Erythroblast (primary cell): ENCODE data around the gene PDZRN4.
"Not testable (repeated sequence)": the region's sequence is repeated elsewhere in the genome, so short reads cannot be mapped to it uniquely, and the experiment has no call there.

Experiments used
- DNase-seq, 2 experiments: peaks; one replicate each; lab custom pipeline; 2025; lab: John Stamatoyannopoulos, UW
- GATA1 ChIP-seq: IDR thresholded peaks from 2 replicates; pipeline ENCODE4 v1.6.1; 2011; ENCODE audit warnings: low read depth, mild to moderate bottlenecking, control low read depth, low read length, moderate library complexity
- POLR2A ChIP-seq: IDR thresholded peaks from 2 replicates; pipeline ENCODE4 v1.6.1; 2011; ENCODE audit warnings: mild to moderate bottlenecking, low read length

Gene PDZRN4

GRCh38 chr12:41188058-41188840 is at the start of gene PDZRN4:
PDZRN4 (plus strand) TSS chr12:41188320.
- TF ChIP-seq GATA1 (no peak), POLR2A (no peak)
- no peak for DNase-seq

- DNase-seq: no peak
- no peak for TF ChIP-seq POLR2A
- no peak for TF ChIP-seq GATA1
Measured at GRCh38 chr12:41140117-41140516, 48.0 kb upstream of the PDZRN4 start.

- DNase-seq: no peak
- no peak for TF ChIP-seq POLR2A
- TF ChIP-seq GATA1: no peak
Measured at GRCh38 chr12:41141104-41141503, 47.0 kb upstream of the PDZRN4 start.

- DNase-seq: no peak
- no peak for TF ChIP-seq GATA1
Measured at GRCh38 chr12:41142376-41142775, 45.7 kb upstream of the PDZRN4 start.

DNA sequence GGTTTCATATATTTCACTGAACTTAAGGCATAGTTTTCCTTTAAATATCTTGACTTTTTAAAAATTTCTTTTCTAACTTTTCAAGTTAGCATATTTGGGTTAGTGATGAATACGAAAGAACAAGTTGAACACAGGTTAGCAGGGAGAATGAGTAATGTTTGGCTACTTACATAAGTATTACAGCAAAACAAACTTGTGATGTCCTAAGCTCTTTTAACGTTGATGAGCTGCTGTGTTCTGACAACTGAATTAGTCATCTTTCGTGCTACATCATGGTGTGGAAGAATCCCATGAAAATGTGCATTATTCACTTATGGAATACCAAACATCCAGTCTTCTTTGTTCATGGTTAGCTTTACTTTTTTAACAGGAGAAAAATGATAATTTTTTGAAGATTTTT is 36.3 kb upstream of the PDZRN4 start:
- no peak for DNase-seq
- TF ChIP-seq POLR2A: no peak
- TF ChIP-seq GATA1: no peak

DNA sequence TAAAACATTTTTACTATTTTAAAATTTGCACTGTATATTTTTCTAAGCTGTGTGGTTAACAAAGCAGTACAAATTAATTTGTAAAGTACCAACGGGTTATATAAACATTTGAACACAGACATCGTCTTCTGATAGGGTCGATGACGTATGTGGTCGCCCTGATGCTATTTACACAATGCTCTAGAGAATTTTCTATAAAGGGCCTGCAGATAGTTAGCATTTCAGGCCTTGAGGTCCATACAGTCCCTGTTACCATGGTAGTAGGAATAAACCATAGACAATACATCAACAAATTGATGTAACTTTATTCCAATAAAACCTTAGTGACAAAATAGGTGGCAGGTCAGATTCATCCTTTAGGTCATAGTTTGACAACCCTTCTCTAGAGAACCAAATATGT is 25.7 kb upstream of the PDZRN4 start:
- no peak for DNase-seq
- TF ChIP-seq GATA1 (no peak), POLR2A (no peak)

DNA sequence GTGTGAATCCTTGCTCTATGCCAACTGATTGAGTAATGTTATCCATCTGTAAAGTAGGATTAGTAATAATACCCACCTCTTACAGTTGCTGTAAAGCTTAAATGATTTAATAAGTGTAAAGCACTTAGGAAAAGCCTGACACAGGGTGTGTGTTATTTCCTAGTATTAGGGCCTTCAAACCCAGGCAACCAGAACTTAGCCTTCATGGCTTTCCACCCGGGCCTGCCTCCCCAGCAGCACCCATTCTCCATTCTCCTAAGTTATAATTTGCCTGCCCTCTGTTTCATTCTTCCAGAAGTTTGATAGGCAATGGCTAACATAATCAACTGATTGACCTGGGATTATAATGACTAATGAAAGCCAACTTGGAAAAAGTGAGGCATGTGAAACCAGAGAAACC is 20.4 kb upstream of the PDZRN4 start:
- no peak for DNase-seq
- TF ChIP-seq POLR2A (no peak), GATA1 (no peak)

DNA sequence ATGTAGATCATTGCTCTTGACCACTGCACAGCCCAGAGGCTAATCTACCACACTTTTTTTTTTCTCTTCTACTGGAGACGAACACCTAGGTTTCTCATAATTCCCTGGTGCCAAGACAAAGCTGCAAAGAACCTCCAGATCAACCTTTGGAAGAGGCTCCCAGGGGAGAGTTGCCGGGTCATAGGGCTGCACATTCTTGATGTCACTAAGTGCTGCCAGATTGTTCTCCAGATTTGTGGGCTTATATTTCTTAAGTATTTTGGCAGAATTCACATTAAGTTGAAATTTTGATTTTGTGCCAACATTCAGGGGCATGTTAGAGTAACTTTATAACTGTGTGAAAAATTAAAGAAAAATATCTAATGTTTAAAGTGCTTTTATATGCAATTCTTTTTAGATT is 13.5 kb upstream of the PDZRN4 start:
- DNase-seq: no peak
- no peak for TF ChIP-seq GATA1
- no peak for TF ChIP-seq POLR2A

DNA sequence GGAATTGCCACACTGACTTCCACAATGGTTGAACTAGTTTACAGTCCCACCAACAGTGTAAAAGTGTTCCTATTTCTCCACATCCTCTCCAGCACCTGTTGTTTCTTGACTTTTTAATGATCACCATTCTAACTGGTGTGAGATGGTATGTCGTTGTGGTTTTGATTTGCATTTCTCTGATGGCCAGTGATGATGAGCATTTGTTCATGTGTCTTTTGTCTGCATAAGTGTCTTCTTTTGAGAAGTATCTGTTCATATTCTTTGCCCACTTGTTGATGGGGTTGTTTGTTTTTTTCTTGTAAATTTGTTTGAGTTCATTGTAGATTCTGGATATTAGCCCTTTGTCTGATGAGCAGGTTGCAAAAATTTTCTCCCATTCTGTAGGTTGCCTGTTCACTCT is 8.6 kb upstream of the PDZRN4 start:
- not testable (repeated sequence) for DNase-seq

DNA sequence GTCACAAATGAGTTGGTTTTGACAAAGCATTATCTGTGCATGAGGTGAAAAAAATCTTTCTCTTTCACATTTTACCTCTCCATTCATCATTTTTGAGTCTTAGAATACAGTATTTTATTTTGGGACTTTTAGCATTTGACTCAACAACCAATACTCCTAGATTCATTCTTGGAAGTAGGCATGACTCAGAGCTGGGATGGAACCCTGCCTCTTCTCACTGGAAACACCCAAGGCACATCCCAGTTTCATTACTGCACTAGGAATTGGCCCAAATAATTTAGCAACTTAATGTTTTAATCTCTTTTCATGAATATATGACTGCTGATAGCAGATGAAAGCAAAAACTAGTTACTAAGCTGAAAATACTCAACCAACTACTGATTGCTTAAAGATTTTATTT is 3.3 kb upstream of the PDZRN4 start:
- no peak for DNase-seq
- TF ChIP-seq GATA1 (no peak), POLR2A (no peak)

GRCh38 chr12:41186026-41186425 is 2.1 kb upstream of the PDZRN4 start:
- TF ChIP-seq POLR2A: no peak
- no peak for TF ChIP-seq GATA1
- DNase-seq: no peak

GRCh38 chr12:41188841-41189394 is 798 bp downstream of the PDZRN4 start:
- DNase-seq: no peak

GRCh38 chr12:41189395-41190251 is 1.5 kb downstream of the PDZRN4 start:
- no peak for DNase-seq
- TF ChIP-seq GATA1 (no peak), POLR2A (no peak)

More at GRCh38 chr12:41188841-41189394, 798 bp downstream of the PDZRN4 start:
- TF ChIP-seq POLR2A: no peak
- no peak for TF ChIP-seq GATA1

DNA sequence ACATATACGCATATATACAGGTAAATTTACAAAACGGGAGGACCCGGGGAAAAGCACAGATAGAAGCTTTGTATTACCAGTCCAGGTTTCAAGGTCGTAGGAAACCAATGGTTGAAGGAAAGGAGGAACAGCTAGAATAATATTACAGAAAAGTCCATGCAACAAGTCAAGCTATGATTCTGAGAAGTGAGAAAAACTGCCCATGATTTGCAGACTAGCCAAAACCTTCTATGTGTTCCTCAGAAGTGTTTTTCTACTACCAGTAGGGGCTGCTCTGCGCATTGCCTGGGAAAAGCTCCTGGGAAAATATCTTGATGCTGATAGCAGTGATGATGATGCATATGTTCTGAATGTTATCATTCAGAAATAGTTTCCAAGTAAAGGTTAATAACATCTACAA is 2.2 kb downstream of the PDZRN4 start:
- no peak for TF ChIP-seq GATA1
- TF ChIP-seq POLR2A: no peak
- peak in 1 of 2 experiments; percentile 4 for DNase-seq

GRCh38 chr12:41191549-41191948 is 3.4 kb downstream of the PDZRN4 start:
- DNase-seq: not testable (repeated sequence)
